Mesenchymal stem cell (in vitro differentiated cells and primary cell): ENCODE results near the gene SLC29A2.
A peak's percentile ranks its signal among the peaks of the same experiment; 100 is the strongest.

Experiments used
- DNase-seq: peaks from one replicate; pipeline ENCODE4 v3.0.0-alpha.2; 2013
- H2AFZ ChIP-seq: one replicate; pipeline ENCODE4 v1.6.1; 2013; ENCODE audit warnings: low read depth, mild to moderate bottlenecking, control low read depth, inconsistent platforms, low read length, moderate library complexity
- H2AK5ac ChIP-seq: 2 replicates; pipeline ENCODE4 v1.6.1; 2013; ENCODE audit warnings: low read length, moderate library complexity, mild to moderate bottlenecking, inconsistent platforms; ENCODE audit not compliant: severe bottlenecking
- H2BK120ac ChIP-seq: one replicate; pipeline ENCODE4 v1.6.1; 2013; ENCODE audit warnings: low read depth, mild to moderate bottlenecking, inconsistent platforms, low read length, moderate library complexity
- H2BK12ac ChIP-seq, 2 experiments: one replicate each; pipeline ENCODE4 v1.6.1; 2013; ENCODE audit warnings: inconsistent platforms in 2 of 2, low read length in 2 of 2, mild to moderate bottlenecking in 2 of 2, moderate library complexity in 2 of 2, control low read depth in 1 of 2
- H2BK15ac ChIP-seq: one replicate; pipeline ENCODE4 v1.6.1; 2013; ENCODE audit warnings: mild to moderate bottlenecking, low read depth, inconsistent platforms; ENCODE audit not compliant: poor library complexity, severe bottlenecking
- H2BK5ac ChIP-seq: 2 replicates; pipeline ENCODE4 v1.6.1; 2013; ENCODE audit warnings: low read depth, mild to moderate bottlenecking, low read length, control low read depth, inconsistent platforms; ENCODE audit not compliant: poor library complexity, severe bottlenecking
- H3K14ac ChIP-seq, 2 experiments: one replicate each; pipeline ENCODE4 v1.6.1; 2013; ENCODE audit warnings: inconsistent platforms in 2 of 2, low read length in 2 of 2, control low read depth in 1 of 2, mild to moderate bottlenecking in 1 of 2, moderate library complexity in 1 of 2
- H3K18ac ChIP-seq, 2 experiments: one replicate each; pipeline ENCODE4 v1.6.1; 2013; ENCODE audit warnings: inconsistent platforms in 2 of 2, low read length in 2 of 2, control low read depth in 1 of 2, low read depth in 1 of 2, mild to moderate bottlenecking in 1 of 2
- H3K23ac ChIP-seq, 2 experiments: one replicate each; pipeline ENCODE4 v1.6.1; 2013; ENCODE audit warnings: inconsistent platforms in 2 of 2, low read length in 2 of 2, mild to moderate bottlenecking in 2 of 2, moderate library complexity in 2 of 2, control low read depth in 1 of 2
- H3K27ac ChIP-seq: 2 replicates; pipeline ENCODE4 v1.5.1; 2013; ENCODE audit warnings: mild to moderate bottlenecking, moderate library complexity, low read length, control low read depth, inconsistent platforms; ENCODE audit not compliant: poor library complexity, severe bottlenecking
- H3K27me3 ChIP-seq, 2 experiments: 2 replicates each; pipeline versions ENCODE4 v1.6.1 to v1.7.0; 2013; ENCODE audit warnings: low read length in 2 of 2, mild to moderate bottlenecking in 2 of 2, moderate library complexity in 2 of 2, control low read depth in 1 of 2, inconsistent platforms in 1 of 2; ENCODE audit not compliant: control insufficient read depth in 1 of 2, insufficient read depth in 1 of 2
- H3K36me3 ChIP-seq, 2 experiments: 2 replicates each; pipeline versions ENCODE4 v1.6.1 to v1.7.0; 2013; ENCODE audit warnings: low read length in 2 of 2, control low read depth in 1 of 2, inconsistent platforms in 1 of 2, low read depth in 1 of 2, mild to moderate bottlenecking in 1 of 2; ENCODE audit not compliant: insufficient read depth in 2 of 2, control insufficient read depth in 1 of 2
- H3K4ac ChIP-seq, 2 experiments: one replicate each; pipeline ENCODE4 v1.6.1; 2013; ENCODE audit warnings: inconsistent platforms in 2 of 2, low read length in 2 of 2, mild to moderate bottlenecking in 2 of 2, moderate library complexity in 2 of 2, control low read depth in 1 of 2, low read depth in 1 of 2
- H3K4me1 ChIP-seq: 2 replicates; pipeline ENCODE4 v1.6.1; 2013; ENCODE audit warnings: low read depth, low read length, control low read depth; ENCODE audit not compliant: control insufficient read depth, insufficient read depth
- H3K4me2 ChIP-seq: 2 replicates; pipeline ENCODE4 v1.6.1; 2013; ENCODE audit warnings: low read length, mild to moderate bottlenecking, inconsistent platforms; ENCODE audit not compliant: poor library complexity, severe bottlenecking
- H3K4me3 ChIP-seq, 2 experiments: 2 replicates each; pipeline versions ENCODE4 v1.5.1 to v1.7.0; 2013; ENCODE audit warnings: low read length in 2 of 2, mild to moderate bottlenecking in 2 of 2, control low read depth in 1 of 2, low read depth in 1 of 2; ENCODE audit not compliant: insufficient read depth in 1 of 2
- H3K79me1 ChIP-seq: replicated peaks from 2 replicates; pipeline ENCODE4 v1.6.1; 2013; ENCODE audit warnings: mild to moderate bottlenecking, control low read depth, low read length, inconsistent platforms; ENCODE audit not compliant: poor library complexity, severe bottlenecking
- H3K9ac ChIP-seq: 2 replicates; pipeline ENCODE4 v1.7.0; 2013; ENCODE audit warnings: mild to moderate bottlenecking, low read length, moderate library complexity
- H3K9me3 ChIP-seq: 2 replicates; pipeline ENCODE4 v1.7.0; 2013; ENCODE audit warnings: mild to moderate bottlenecking, low read length; ENCODE audit not compliant: control insufficient read depth
- H4K8ac ChIP-seq: one replicate; pipeline ENCODE4 v1.6.1; 2013; ENCODE audit warnings: inconsistent platforms, mild to moderate bottlenecking, low read length, moderate library complexity
- H4K91ac ChIP-seq: one replicate; pipeline ENCODE4 v1.6.1; 2013; ENCODE audit warnings: mild to moderate bottlenecking, low read length, inconsistent platforms
- WGBS: methylation state at CpG from one replicate; pipeline ENCODE4 v1.1.7; 2013; ENCODE audit warnings: mixed read lengths; 5-methylcytosine and 5-hydroxymethylcytosine counted together

The SLC29A2 gene

DNA sequence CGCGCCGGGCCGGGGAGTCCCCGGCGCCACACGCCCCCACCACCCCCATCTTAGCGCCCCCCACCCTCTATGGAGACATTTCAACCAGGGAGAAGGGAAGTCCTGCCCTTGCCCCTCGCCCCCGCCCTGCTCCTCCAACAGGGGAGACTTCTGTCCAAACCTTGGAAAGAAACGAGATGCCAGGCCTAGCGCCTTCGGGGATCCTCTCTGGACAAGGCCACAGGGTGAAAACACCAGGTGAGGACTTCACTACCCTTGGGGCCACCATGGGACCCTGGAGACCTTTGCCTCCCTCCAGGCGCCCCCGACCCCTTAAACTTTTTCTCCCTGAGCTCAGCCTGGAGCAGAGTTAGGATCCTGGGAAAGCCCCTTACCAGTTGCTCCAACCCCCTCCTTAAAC lies 37.7 kb upstream of the SLC29A2 start:
- WGBS: 44% methylated on average over 8 of the region's 15 CpGs
- peaks cover 72 to 74% of the 10 kb centered on the region in 2 experiments for H3K27me3 ChIP-seq
- H3K4ac ChIP-seq: no peak overlapping the region
- no peaks in the 10 kb centered on the region for H3K9me3 ChIP-seq
- H4K91ac ChIP-seq: no peak overlapping the region
- no peak overlapping the region for H2AK5ac ChIP-seq
- no peak overlapping the region for H3K9ac ChIP-seq
- H3K14ac ChIP-seq: no peak overlapping the region
- peaks cover 7% of the 10 kb centered on the region for H3K4me1 ChIP-seq
- no peak overlapping the region for H3K23ac ChIP-seq
- no peak overlapping the region for H4K8ac ChIP-seq
- no peaks in the 10 kb centered on the region for H3K79me1 ChIP-seq
- no peak overlapping the region for H2BK5ac ChIP-seq
- H3K4me3 ChIP-seq: no peak overlapping the region
- H3K36me3 ChIP-seq: no peaks in the 10 kb centered on the region
- no peak overlapping the region for H3K4me2 ChIP-seq
- H2BK12ac ChIP-seq: peak overlapping the region in 1 of 2 experiments; percentile 31
- no peak overlapping the region for H3K18ac ChIP-seq
- no peak overlapping the region for H3K27ac ChIP-seq
- no peak overlapping the region for H2BK15ac ChIP-seq
- DNase-seq: no peak
- H2AFZ ChIP-seq: no peak overlapping the region
- H2BK120ac ChIP-seq: no peak overlapping the region

DNA sequence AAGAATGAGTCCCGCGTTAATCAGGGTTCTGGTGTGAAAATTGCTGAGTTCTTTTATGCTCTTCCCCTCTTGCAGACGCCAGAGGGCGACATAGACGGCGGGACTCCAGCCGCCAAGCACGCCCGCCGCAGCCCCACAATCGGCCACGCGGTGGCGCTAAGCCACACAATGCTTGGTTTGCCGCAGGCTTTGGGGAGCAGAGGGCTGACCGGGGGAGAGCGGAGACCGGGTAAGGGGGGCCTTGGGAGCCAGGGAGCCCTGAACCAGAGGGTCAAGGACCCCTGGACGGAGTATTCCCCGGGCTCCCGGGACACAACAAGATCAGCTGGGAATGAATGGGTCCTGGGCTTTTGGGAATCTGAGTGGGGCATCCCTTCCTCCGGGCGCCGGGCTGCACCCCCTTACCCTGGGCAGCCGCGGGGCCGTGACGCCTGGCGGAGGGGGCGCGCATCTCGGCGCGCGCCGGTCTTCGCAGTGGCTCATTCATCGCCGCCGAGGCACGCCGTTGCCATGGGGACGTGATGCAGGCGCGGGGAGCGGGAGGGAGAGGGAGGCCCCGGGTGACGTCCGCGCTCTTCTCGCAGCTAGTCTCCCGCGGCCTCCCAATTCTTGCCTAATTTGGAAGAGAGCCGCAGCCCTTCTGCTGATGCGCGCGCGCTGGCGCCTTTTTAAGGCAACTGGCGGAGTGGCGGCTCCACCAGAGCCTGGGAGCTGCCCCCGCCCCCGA lies 37.1 kb upstream of the SLC29A2 start:
- Histone ChIP-seq H2BK15ac (no peak overlapping the region), H4K8ac (no peak overlapping the region), H2BK5ac (no peak overlapping the region), H3K9me3 (no peaks in the 10 kb centered on the region), H2BK12ac (no peak overlapping the region), H2AFZ (peak overlapping the region; percentile 10), H3K27ac (no peak overlapping the region), H3K4ac (no peak overlapping the region), H3K23ac (no peak overlapping the region), H3K4me1 (peaks cover 7% of the 10 kb centered on the region), H3K27me3 (peaks cover 70 to 77% of the 10 kb centered on the region in 2 experiments), H3K9ac (peak overlapping the region; percentile 88), H3K4me2 (peak overlapping the region; percentile 96), H3K79me1 (no peaks in the 10 kb centered on the region), H4K91ac (no peak overlapping the region), H2AK5ac (no peak overlapping the region), H3K4me3 (peak overlapping the region; percentile 40 to 75), H3K18ac (no peak overlapping the region), H2BK120ac (no peak overlapping the region), H3K14ac (no peak overlapping the region), H3K36me3 (no peaks in the 10 kb centered on the region)
- peak; percentile 93 for DNase-seq
- WGBS: under 1% methylated on average over 53 of the region's 63 CpGs

DNA sequence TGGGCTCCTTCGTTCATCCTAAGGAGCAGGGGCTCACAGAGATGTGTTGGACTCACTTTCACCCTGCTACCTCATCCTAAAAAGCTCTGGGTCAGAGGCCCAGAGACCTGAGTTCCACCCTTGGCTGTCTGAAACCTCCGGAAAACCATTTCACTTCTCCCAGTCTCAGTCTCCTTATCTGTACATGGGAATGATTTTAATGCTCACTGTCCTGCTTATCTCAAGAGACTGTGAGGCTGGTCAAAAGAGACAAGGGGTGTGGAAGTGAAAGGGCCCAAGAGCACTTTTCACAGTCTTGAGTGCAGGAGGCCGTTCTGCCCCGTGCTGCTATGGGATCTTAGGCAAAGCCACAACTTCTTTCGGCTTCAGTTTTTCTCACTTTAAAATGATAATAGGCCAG lies 36.1 kb upstream of the SLC29A2 start:
- 67% methylated on average over 4 of the region's 5 CpGs for WGBS
- Histone ChIP-seq H3K27ac (no peak overlapping the region), H3K23ac (no peak overlapping the region), H3K4ac (no peak overlapping the region), H2BK12ac (no peak overlapping the region), H3K79me1 (no peaks in the 10 kb centered on the region), H3K27me3 (peaks cover 66 to 78% of the 10 kb centered on the region in 2 experiments), H4K91ac (no peak overlapping the region), H2AFZ (no peak overlapping the region), H3K14ac (no peak overlapping the region), H2BK5ac (no peak overlapping the region), H3K36me3 (no peaks in the 10 kb centered on the region), H4K8ac (no peak overlapping the region), H3K9ac (no peak overlapping the region), H3K18ac (no peak overlapping the region), H3K4me3 (no peak overlapping the region), H3K9me3 (no peaks in the 10 kb centered on the region), H2BK15ac (no peak overlapping the region), H2AK5ac (no peak overlapping the region), H3K4me1 (peaks cover 7% of the 10 kb centered on the region), H2BK120ac (no peak overlapping the region), H3K4me2 (no peak overlapping the region)
- DNase-seq: no peak

DNA sequence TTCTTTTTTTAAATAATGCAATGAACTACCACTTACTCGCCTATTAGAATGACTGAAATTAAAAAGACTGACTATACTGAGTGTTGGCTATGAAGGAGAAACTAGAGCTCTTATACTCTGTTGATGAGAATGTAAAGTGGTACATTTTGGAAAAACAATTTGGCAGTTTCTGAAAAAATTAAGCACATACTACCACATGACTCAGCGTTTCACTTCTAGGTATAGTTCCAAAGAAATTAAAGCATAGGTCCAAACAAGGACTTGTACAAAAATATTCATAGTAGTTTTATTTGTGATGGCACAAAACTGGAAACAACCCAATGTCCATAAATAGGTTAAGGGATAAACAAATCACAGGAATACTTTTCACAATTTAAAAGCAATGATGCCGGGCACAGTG lies 22.4 kb upstream of the SLC29A2 start:
- DNase-seq: no peak
- Histone ChIP-seq H4K8ac (no peak overlapping the region), H4K91ac (no peak overlapping the region), H2BK15ac (no peak overlapping the region), H2BK120ac (no peak overlapping the region), H2BK5ac (no peak overlapping the region), H2AK5ac (no peak overlapping the region), H3K14ac (no peak overlapping the region), H3K23ac (no peak overlapping the region), H3K9me3 (no peaks in the 10 kb centered on the region), H3K18ac (no peak overlapping the region), H2BK12ac (no peak overlapping the region), H3K4me3 (no peak overlapping the region), H3K27me3 (peaks cover 0 to 32% of the 10 kb centered on the region in 2 experiments), H2AFZ (no peak overlapping the region), H3K79me1 (no peaks in the 10 kb centered on the region), H3K4me2 (no peak overlapping the region), H3K4ac (no peak overlapping the region), H3K27ac (no peak overlapping the region), H3K9ac (no peak overlapping the region), H3K4me1 (no peaks in the 10 kb centered on the region), H3K36me3 (no peaks in the 10 kb centered on the region)
- WGBS: 75% methylated on average over 1 of the region's 3 CpGs
